Nephron (organoid): ENCODE data around the gene VSIG10.

Experiments
- H3K27ac Mint-ChIP-seq, 3 experiments: 2 replicates each; pipeline ENCODE4 v1.8.0; 2020; ENCODE audit warnings: mixed read lengths in 3 of 3, mild to moderate bottlenecking in 2 of 3, moderate library complexity in 1 of 3
- H3K27me3 Mint-ChIP-seq: 2 replicates; pipeline ENCODE4 v1.8.0; 2021; ENCODE audit warnings: low read depth, mild to moderate bottlenecking, moderate library complexity, mixed read lengths
- H3K36me3 Mint-ChIP-seq: 2 replicates; pipeline ENCODE4 v1.8.0; 2020; ENCODE audit warnings: low read depth, mixed read lengths
- H3K4me1 Mint-ChIP-seq: 2 replicates; pipeline ENCODE4 v1.8.0; 2020; ENCODE audit warnings: mixed read lengths
- H3K4me3 Mint-ChIP-seq, 3 experiments: 2 replicates each; pipeline ENCODE4 v1.8.0; 2020; ENCODE audit warnings: mild to moderate bottlenecking in 3 of 3, mixed read lengths in 3 of 3, moderate library complexity in 2 of 3
- H3K9me3 Mint-ChIP-seq: 2 replicates; pipeline ENCODE4 v1.8.0; 2020; ENCODE audit warnings: mixed read lengths
- CTCF ChIP-seq, 3 experiments: fragments of 200-600 bp; sonication (generic); IDR thresholded peaks; one replicate each; pipeline ENCODE4 v1.5.0; 2021; ENCODE audit warnings: antibody characterized with exemption in 3 of 3; ENCODE audit not compliant: unreplicated experiment in 3 of 3

VSIG10 gene

GRCh38 chr12:118017926-118018325 lies 85.9 kb downstream of the VSIG10 start:
- Mint-ChIP-seq H3K4me3 (peak overlapping the region; percentile 92 to 94 (median 93)), H3K9me3 (no peaks in the 10 kb centered on the region), H3K4me1 (peaks cover 12% of the 10 kb centered on the region), H3K36me3 (peaks cover 35% of the 10 kb centered on the region), H3K27me3 (no peaks in the 10 kb centered on the region), H3K27ac (no peak overlapping the region)
- no peak for TF ChIP-seq CTCF (IDR thresholded peaks at IDR 0.05; ENCODE audit: unreplicated experiment in 3 of 3)

GRCh38 chr12:118016424-118017264 lies 87.2 kb downstream of the VSIG10 start, which contains the start of gene RFC5:
Gene RFC5, plus strand, starts transcription at chr12:118016703. Its CDS starts 125 bp downstream, at chr12:118016828.
- TF ChIP-seq CTCF (IDR thresholded peaks at IDR 0.05; ENCODE audit: unreplicated experiment in 3 of 3) = no peak
- Mint-ChIP-seq H3K27ac (peak within 1 kb of the TSS; percentile 74 to 83 (median 80)), H3K36me3 (peaks cover 23% of the 10 kb centered on the region), H3K27me3 (no peaks in the 10 kb centered on the region), H3K4me1 (peaks cover 12% of the 10 kb centered on the region), H3K4me3 (peak within 1 kb of the TSS; percentile 92 to 94 (median 93)), H3K9me3 (no peaks in the 10 kb centered on the region)

- Mint-ChIP-seq H3K36me3 (peaks cover 16% of the 10 kb centered on the region), H3K4me1 (peaks cover 12% of the 10 kb centered on the region), H3K27ac (peak overlapping the region in 2 of 3 experiments; percentile 54 to 72), H3K9me3 (no peaks in the 10 kb centered on the region), H3K27me3 (no peaks in the 10 kb centered on the region), H3K4me3 (peak overlapping the region; percentile 92 to 94 (median 93))
- no peak for TF ChIP-seq CTCF (IDR thresholded peaks at IDR 0.05; ENCODE audit: unreplicated experiment in 3 of 3)
Observed at GRCh38 chr12:118015944-118016343, 87.9 kb downstream of the VSIG10 start.

GRCh38 chr12:118015306-118015705 lies 88.5 kb downstream of the VSIG10 start:
- no peaks in the 10 kb centered on the region for H3K27me3 Mint-ChIP-seq

More at GRCh38 chr12:118015306-118015705, 88.5 kb downstream of the VSIG10 start:
- TF ChIP-seq CTCF (IDR thresholded peaks at IDR 0.05; ENCODE audit: unreplicated experiment in 3 of 3) = no peak
- H3K4me1 Mint-ChIP-seq = peaks cover 12% of the 10 kb centered on the region
- peaks cover 11% of the 10 kb centered on the region for H3K36me3 Mint-ChIP-seq
- H3K4me3 Mint-ChIP-seq = peak overlapping the region; percentile 40 to 94 (median 92)
- no peak overlapping the region for H3K27ac Mint-ChIP-seq
- H3K9me3 Mint-ChIP-seq = no peaks in the 10 kb centered on the region
